Parathyroid adenoma (tissue), 2 donors: ENCODE measurements around the gene IL1RL1.
"Not testable (repeated sequence)": the region's sequence is repeated elsewhere in the genome, so short reads cannot be mapped to it uniquely, and the experiment has no call there.

ENCODE experiments used
- H2AFZ ChIP-seq: fragments of 300-600 bp; sonication (generic); one replicate; pipeline ENCODE4 v1.7.0; 2017; ENCODE audit warnings: antibody characterized with exemption, mild to moderate bottlenecking
- H3K27ac ChIP-seq: fragments of 300-600 bp; sonication (generic); one replicate; pipeline ENCODE4 v1.7.0; 2017
- H3K27me3 ChIP-seq: fragments of 300-600 bp; sonication (generic); one replicate; pipeline ENCODE4 v1.7.0; 2017; ENCODE audit warnings: low read length; ENCODE audit not compliant: control insufficient read depth, insufficient read depth
- H3K36me3 ChIP-seq: fragments of 300-600 bp; sonication (generic); one replicate; pipeline ENCODE4 v1.7.0; 2017; ENCODE audit warnings: low read length; ENCODE audit not compliant: control insufficient read depth, insufficient read depth
- H3K4me1 ChIP-seq: fragments of 300-600 bp; sonication (generic); one replicate; pipeline ENCODE4 v1.7.0; 2017; ENCODE audit warnings: control low read depth
- H3K4me2 ChIP-seq: fragments of 300-600 bp; sonication (generic); one replicate; pipeline ENCODE4 v1.7.0; 2017; ENCODE audit warnings: low read length
- H3K4me3 ChIP-seq: fragments of 300-600 bp; sonication (generic); one replicate; pipeline ENCODE4 v1.7.0; 2017; ENCODE audit warnings: low read depth, low read length
- H3K79me2 ChIP-seq: fragments of 300-600 bp; sonication (generic); one replicate; pipeline ENCODE4 v1.7.0; 2017; ENCODE audit warnings: control low read depth
- H3K9ac ChIP-seq: fragments of 300-600 bp; sonication (generic); one replicate; pipeline ENCODE4 v1.7.0; 2017; ENCODE audit warnings: mild to moderate bottlenecking
- H3K9me3 ChIP-seq: fragments of 300-600 bp; sonication (generic); one replicate; pipeline ENCODE4 v1.7.0; 2017; ENCODE audit warnings: low read length; ENCODE audit not compliant: control insufficient read depth
- TF ChIP-seq, protein P1 (sequence below): fragments of 300-600 bp; sonication (generic); IDR thresholded peaks from one replicate; pipeline ENCODE4 v1.7.0; 2017; ENCODE audit warnings: antibody characterized with exemption, mild to moderate bottlenecking
- donor health status: primary hyperparathyroidism.

The IL1RL1 gene

DNA sequence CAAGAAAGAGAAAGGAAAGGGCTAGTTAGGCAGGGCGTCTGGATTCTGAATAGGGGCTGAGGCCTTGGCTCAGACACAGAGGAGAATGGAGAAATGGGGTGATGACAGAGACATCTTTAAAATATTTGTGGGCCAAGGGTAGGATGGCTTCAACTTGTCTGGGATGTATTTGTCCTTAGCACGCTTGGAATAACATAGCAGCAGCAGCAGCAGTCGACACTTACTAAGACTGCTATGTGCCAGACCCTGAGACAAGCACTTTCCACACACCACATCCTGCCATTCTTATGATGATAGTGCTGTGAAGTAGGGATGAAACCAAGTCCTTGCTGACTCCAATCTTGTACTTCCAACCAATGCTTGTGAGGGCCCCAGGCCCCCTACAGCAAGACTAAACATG, 2.6 kb downstream of the IL1RL1 start:
- H3K27ac ChIP-seq = no peak overlapping the region
- H3K4me3 ChIP-seq = no peak overlapping the region
- H3K4me1 ChIP-seq = no peaks in the 10 kb centered on the region
- no peak overlapping the region for H3K9ac ChIP-seq
- H3K79me2 ChIP-seq = no peaks in the 10 kb centered on the region
- TF ChIP-seq, protein P1, sequence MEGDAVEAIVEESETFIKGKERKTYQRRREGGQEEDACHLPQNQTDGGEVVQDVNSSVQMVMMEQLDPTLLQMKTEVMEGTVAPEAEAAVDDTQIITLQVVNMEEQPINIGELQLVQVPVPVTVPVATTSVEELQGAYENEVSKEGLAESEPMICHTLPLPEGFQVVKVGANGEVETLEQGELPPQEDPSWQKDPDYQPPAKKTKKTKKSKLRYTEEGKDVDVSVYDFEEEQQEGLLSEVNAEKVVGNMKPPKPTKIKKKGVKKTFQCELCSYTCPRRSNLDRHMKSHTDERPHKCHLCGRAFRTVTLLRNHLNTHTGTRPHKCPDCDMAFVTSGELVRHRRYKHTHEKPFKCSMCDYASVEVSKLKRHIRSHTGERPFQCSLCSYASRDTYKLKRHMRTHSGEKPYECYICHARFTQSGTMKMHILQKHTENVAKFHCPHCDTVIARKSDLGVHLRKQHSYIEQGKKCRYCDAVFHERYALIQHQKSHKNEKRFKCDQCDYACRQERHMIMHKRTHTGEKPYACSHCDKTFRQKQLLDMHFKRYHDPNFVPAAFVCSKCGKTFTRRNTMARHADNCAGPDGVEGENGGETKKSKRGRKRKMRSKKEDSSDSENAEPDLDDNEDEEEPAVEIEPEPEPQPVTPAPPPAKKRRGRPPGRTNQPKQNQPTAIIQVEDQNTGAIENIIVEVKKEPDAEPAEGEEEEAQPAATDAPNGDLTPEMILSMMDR = no peak
- no peaks in the 10 kb centered on the region for H3K9me3 ChIP-seq
- no peak overlapping the region for H3K4me2 ChIP-seq
- H3K27me3 ChIP-seq = no peaks in the 10 kb centered on the region
- no peak overlapping the region for H2AFZ ChIP-seq
- H3K36me3 ChIP-seq = no peaks in the 10 kb centered on the region

DNA sequence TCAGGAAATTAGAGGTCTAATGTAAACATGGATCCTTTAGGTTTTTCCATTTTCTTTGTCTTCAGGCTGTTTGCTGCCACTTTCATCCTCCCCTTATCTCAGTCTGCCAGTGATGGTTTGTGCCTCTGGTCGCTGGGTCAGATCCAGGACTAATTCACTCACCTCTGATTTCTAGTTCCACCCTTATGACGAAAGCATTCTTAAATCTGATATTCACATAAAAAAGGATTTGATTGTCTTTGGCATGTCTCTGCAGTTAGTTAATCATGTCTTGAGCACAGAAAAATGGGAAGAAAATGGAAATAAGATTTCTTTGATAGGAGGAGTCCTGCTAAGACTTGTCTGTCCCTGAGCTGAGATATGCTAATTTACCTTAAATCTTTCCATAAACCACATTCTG, 4.6 kb downstream of the IL1RL1 start:
- H3K4me3 ChIP-seq = no peak overlapping the region
- no peak overlapping the region for H3K9ac ChIP-seq
- no peaks in the 10 kb centered on the region for H3K27me3 ChIP-seq
- H2AFZ ChIP-seq = no peak overlapping the region
- H3K36me3 ChIP-seq = no peaks in the 10 kb centered on the region
- no peak overlapping the region for H3K4me2 ChIP-seq
- H3K4me1 ChIP-seq = no peaks in the 10 kb centered on the region
- H3K9me3 ChIP-seq = no peaks in the 10 kb centered on the region
- TF ChIP-seq, protein P1 = no peak
- H3K27ac ChIP-seq = no peak overlapping the region
- no peaks in the 10 kb centered on the region for H3K79me2 ChIP-seq

DNA sequence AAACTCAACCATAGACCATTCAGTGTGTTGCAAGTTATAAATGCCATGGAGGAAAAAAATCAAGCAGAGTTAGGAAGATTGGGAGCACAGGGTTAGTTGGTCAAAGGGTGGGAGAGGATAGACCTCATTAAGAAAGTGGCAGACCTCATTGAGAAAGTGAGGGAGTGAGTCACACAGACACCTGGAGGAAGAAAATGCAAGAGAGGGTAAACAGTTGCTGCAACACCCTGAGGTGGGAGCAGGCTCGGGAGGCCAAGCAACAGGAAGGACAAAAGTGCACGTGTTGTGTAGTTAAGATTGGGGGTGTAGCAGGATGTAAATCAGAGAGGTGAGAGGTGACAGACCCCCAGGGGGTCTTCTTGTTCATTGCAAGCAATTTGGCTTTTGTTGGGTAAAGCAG, 6.4 kb downstream of the IL1RL1 start:
- H3K9ac ChIP-seq = no peak overlapping the region
- H3K27ac ChIP-seq = no peak overlapping the region
- no peaks in the 10 kb centered on the region for H3K9me3 ChIP-seq
- no peaks in the 10 kb centered on the region for H3K36me3 ChIP-seq
- no peaks in the 10 kb centered on the region for H3K27me3 ChIP-seq
- H3K4me1 ChIP-seq = no peaks in the 10 kb centered on the region
- no peak overlapping the region for H3K4me3 ChIP-seq
- no peak overlapping the region for H2AFZ ChIP-seq
- no peak overlapping the region for H3K4me2 ChIP-seq
- TF ChIP-seq, protein P1 = no peak
- H3K79me2 ChIP-seq = no peaks in the 10 kb centered on the region

DNA sequence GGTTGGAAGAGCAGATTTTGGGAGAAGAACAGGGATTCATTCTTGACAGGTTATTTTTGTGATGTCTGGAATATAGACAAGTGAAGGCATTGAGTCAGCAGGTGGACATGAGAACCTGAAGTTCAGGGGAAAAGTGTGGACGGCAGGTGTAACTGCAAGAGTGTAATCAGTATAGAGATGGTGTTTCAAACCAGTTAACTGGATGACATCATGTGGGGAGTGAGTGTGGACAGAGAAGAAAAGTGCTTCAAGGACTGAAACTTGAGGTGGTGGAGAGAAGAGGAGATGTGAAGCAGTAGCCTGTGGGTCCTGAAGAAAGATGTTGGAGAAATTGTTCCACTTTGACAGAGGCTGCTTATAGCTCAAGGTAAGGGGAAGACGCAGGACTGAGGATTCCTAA, 7.1 kb downstream of the IL1RL1 start:
- Histone ChIP-seq H3K79me2 (no peaks in the 10 kb centered on the region), H3K9me3 (no peaks in the 10 kb centered on the region), H3K36me3 (no peaks in the 10 kb centered on the region), H3K27ac (no peak overlapping the region), H2AFZ (no peak overlapping the region), H3K4me2 (no peak overlapping the region), H3K4me3 (no peak overlapping the region), H3K4me1 (no peaks in the 10 kb centered on the region), H3K9ac (no peak overlapping the region), H3K27me3 (no peaks in the 10 kb centered on the region)
- TF ChIP-seq, protein P1 = no peak

DNA sequence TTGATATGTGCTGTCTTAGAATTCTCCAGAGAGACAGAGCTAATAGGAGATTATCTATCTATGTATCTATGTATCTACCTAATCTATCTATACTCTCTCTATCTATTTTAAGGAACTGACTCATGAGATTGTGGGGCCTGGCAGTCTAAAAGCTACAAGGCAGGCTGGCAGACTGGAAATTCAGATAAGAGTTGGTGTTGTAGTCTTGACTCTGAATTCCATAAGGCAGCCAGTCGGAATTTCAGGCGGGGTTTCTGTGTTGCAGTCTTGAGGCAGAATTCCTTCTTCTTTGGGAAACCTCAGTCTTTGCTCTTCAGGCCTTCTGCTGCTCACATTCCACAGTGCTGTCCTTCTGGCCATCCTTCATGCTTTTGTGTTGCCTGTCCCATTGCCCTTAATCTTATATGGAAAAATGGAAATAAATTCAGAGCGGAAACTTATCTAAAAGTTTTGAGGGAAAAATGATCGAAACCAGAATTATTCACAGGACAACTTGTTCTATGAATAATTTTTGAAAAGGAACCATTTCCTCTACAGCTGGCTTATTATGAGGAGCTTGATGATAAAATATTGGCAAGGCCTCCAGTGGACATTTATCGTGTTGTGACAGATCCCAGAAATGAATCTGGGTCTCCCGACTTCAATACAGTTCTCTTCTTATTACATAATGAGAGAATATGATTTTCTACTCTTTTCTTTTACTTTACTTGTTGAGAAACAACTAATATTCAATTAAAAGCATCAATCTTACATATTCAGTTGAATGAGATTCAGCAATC, 10.8 kb downstream of the IL1RL1 start:
- Histone ChIP-seq H3K27me3 (no peaks in the 10 kb centered on the region), H3K9ac (no peak overlapping the region), H3K79me2 (no peaks in the 10 kb centered on the region), H3K36me3 (no peaks in the 10 kb centered on the region), H3K9me3 (no peaks in the 10 kb centered on the region), H3K4me1 (no peaks in the 10 kb centered on the region), H3K4me2 (no peak overlapping the region), H3K27ac (no peak overlapping the region), H3K4me3 (no peak overlapping the region), H2AFZ (no peak overlapping the region)
- TF ChIP-seq, protein P1 = no peak

DNA sequence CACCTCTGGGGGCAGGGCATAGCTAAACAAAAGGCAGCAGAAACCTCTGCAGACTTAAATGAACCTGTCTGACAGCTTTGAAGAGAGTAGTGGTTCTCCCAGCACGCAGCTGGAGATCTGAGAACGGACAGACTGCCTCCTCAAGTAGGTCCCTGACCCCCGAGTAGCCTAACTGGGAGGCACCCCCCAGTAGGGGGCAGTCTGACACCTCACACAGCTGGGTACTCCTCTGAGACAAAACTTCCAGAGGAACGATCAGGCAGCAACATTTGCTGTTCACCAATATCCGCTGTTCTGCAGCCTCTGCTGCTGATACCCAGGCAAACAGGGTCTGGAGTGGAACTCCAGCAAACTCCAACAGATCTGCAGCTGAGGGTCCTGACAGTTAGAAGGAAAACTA, 13.6 kb downstream of the IL1RL1 start:
- not testable (repeated sequence) for H3K36me3 ChIP-seq, H3K4me2 ChIP-seq

More for the DNA sequence above, 13.6 kb downstream of the IL1RL1 start:
- H3K9me3 ChIP-seq, H3K4me3 ChIP-seq, H3K27ac ChIP-seq, H3K4me1 ChIP-seq, H2AFZ ChIP-seq, H3K9ac ChIP-seq, H3K79me2 ChIP-seq, H3K27me3 ChIP-seq: not testable (repeated sequence)
